Spinal cord (tissue), 10 donors: ENCODE results near the gene REV3L. TPM values are rescaled to one million over a fixed set of nuclear protein-coding genes. Genes with fewer than 3 reads are reported as not detected.
A peak's percentile ranks its signal among the peaks of the same experiment; 100 is the strongest.
"Not testable (repeated sequence)": the region's sequence is repeated elsewhere in the genome, so short reads cannot be mapped to it uniquely, and the experiment has no call there.

Source experiments
- DNase-seq, 6 donors: peaks; one replicate each; pipeline versions ENCODE4 v3.0.0 to v3.0.0-alpha.2; 2013 to 2015; ENCODE audit warnings: low spot score in 6 of 6, low read depth in 4 of 6
- H3K27ac ChIP-seq: one replicate; pipeline ENCODE4 v1.5.1; 2013; ENCODE audit warnings: low read depth, low read length, control low read depth
- H3K27me3 ChIP-seq: one replicate; pipeline ENCODE4 v1.6.1; 2013; ENCODE audit warnings: low read length; ENCODE audit not compliant: control insufficient read depth, insufficient read depth
- H3K36me3 ChIP-seq: one replicate; pipeline ENCODE4 v1.6.1; 2013; ENCODE audit warnings: low read length; ENCODE audit not compliant: control insufficient read depth, insufficient read depth
- H3K4me1 ChIP-seq: one replicate; pipeline ENCODE4 v1.6.1; 2013; ENCODE audit warnings: low read length; ENCODE audit not compliant: control insufficient read depth, insufficient read depth
- H3K4me3 ChIP-seq: one replicate; pipeline ENCODE4 v1.5.1; 2013; ENCODE audit warnings: low read depth, low read length, control low read depth
- H3K9me3 ChIP-seq: one replicate; pipeline ENCODE4 v1.6.1; 2013; ENCODE audit warnings: low read length; ENCODE audit not compliant: control insufficient read depth, insufficient read depth
- WGBS: methylation state at CpG from one replicate; pipeline ENCODE4 v1.1.5; 2013; ENCODE audit warnings: missing lambda C conversion rate; ENCODE audit not compliant: insufficient coverage; 5-methylcytosine and 5-hydroxymethylcytosine counted together
- polyA plus RNA-seq, 2 donors: library from polyadenylated mRNA; unstranded; fragments of 120-200 nt; gene quantifications; one replicate each; pipeline ENCODE4 v1.2.1, GENCODE V29; 2013; ENCODE audit not compliant: insufficient read length in 2 of 2
- total RNA-seq, 2 donors: library from RNA; depleted of rRNA in 1 of 2; stranded (reverse); fragments of 120-200 nt in 1 of 2; fragments of >200 nt in 1 of 2; gene quantifications; one replicate each; pipeline versions ENCODE4 v1.2.3 to v1.2.4, GENCODE V29; 2013 to 2014
- donor health status: healthy.

The REV3L gene
- total and polyA plus RNA-seq, 4 donors: 62.0 to 120 (median 97.9) TPM

GRCh38 chr6:111265842-111266241 lies 217.2 kb downstream of the REV3L start:
- Histone ChIP-seq H3K27ac (no peak overlapping the region), H3K4me1 (peaks cover under 1% of the 10 kb centered on the region), H3K36me3 (peaks cover 8% of the 10 kb centered on the region), H3K27me3 (no peaks in the 10 kb centered on the region), H3K4me3 (no peak overlapping the region), H3K9me3 (no peaks in the 10 kb centered on the region)
- no peak for DNase-seq
- no CpG with 5 or more reads among the region's 6 CpGs for WGBS

- WGBS: no CpG with 5 or more reads among the region's 4 CpGs
- no peak for DNase-seq
- H3K9me3 ChIP-seq: no peaks in the 10 kb centered on the region
- H3K4me3 ChIP-seq: no peak overlapping the region
- no peak overlapping the region for H3K27ac ChIP-seq
- peaks cover 17% of the 10 kb centered on the region for H3K4me1 ChIP-seq
- H3K36me3 ChIP-seq: peaks cover 6% of the 10 kb centered on the region
- H3K27me3 ChIP-seq: no peaks in the 10 kb centered on the region
Measured at GRCh38 chr6:111263837-111264236, 219.2 kb downstream of the REV3L start.

- Histone ChIP-seq H3K27me3 (peaks cover 6% of the 10 kb centered on the region), H3K9me3 (no peaks in the 10 kb centered on the region), H3K4me3 (no peak overlapping the region), H3K27ac (no peak overlapping the region), H3K36me3 (peaks cover 3% of the 10 kb centered on the region), H3K4me1 (peaks cover 19% of the 10 kb centered on the region)
- no peak for DNase-seq
- 93% methylated on average over 7 of the region's 12 CpGs for WGBS
Measured at GRCh38 chr6:111260570-111261298, 222.3 kb downstream of the REV3L start.

- DNase-seq: peak; percentile 97 to 100 (median 99)
- Histone ChIP-seq H3K4me1 (peaks cover 19% of the 10 kb centered on the region), H3K36me3 (peaks cover 3% of the 10 kb centered on the region), H3K27me3 (peaks cover 10% of the 10 kb centered on the region), H3K4me3 (peak overlapping the region; percentile 96), H3K27ac (peak overlapping the region; percentile 94), H3K9me3 (no peaks in the 10 kb centered on the region)
- WGBS: under 1% methylated on average over 59 of the region's 59 CpGs
Measured at GRCh38 chr6:111259089-111259831, 223.8 kb downstream of the REV3L start.

- Histone ChIP-seq H3K27ac (peak overlapping the region; percentile 94), H3K4me1 (peaks cover 19% of the 10 kb centered on the region)
- 7% methylated on average over 9 of the region's 18 CpGs for WGBS
Measured at GRCh38 chr6:111258615-111259088, 224.4 kb downstream of the REV3L start.

GRCh38 chr6:111258010-111258409 lies 225.0 kb downstream of the REV3L start:
- Histone ChIP-seq H3K27ac (no peak overlapping the region), H3K27me3 (peaks cover 14% of the 10 kb centered on the region), H3K4me1 (peaks cover 19% of the 10 kb centered on the region), H3K36me3 (peaks cover 3% of the 10 kb centered on the region), H3K9me3 (no peaks in the 10 kb centered on the region), H3K4me3 (no peak overlapping the region)
- no peak for DNase-seq
- WGBS: 100% methylated on average over 3 of the region's 13 CpGs

More at GRCh38 chr6:111258615-111259088, 224.4 kb downstream of the REV3L start:
- H3K27me3 ChIP-seq: peaks cover 14% of the 10 kb centered on the region
- peaks cover 3% of the 10 kb centered on the region for H3K36me3 ChIP-seq
- peak overlapping the region; percentile 96 for H3K4me3 ChIP-seq
- no peaks in the 10 kb centered on the region for H3K9me3 ChIP-seq
- DNase-seq: no peak

- Histone ChIP-seq H3K4me1 (peaks cover 19% of the 10 kb centered on the region), H3K36me3 (no peaks in the 10 kb centered on the region), H3K4me3 (no peak overlapping the region), H3K9me3 (no peaks in the 10 kb centered on the region), H3K27ac (no peak overlapping the region), H3K27me3 (peaks cover 14% of the 10 kb centered on the region)
- DNase-seq: peak in 1 of 6 donors; percentile 54
Measured at GRCh38 chr6:111256646-111257045, 226.4 kb downstream of the REV3L start.

GRCh38 chr6:111255838-111256237 lies 227.2 kb downstream of the REV3L start:
- no CpG with 5 or more reads among the region's 2 CpGs for WGBS
- H3K27ac ChIP-seq, H3K9me3 ChIP-seq, H3K4me3 ChIP-seq, H3K36me3 ChIP-seq, DNase-seq: not testable (repeated sequence)
- Histone ChIP-seq H3K27me3 (peaks cover 14% of the 10 kb centered on the region), H3K4me1 (peaks cover 18% of the 10 kb centered on the region)

- no peak for DNase-seq
- H3K4me1 ChIP-seq: peaks cover 8% of the 10 kb centered on the region
- H3K9me3 ChIP-seq: no peaks in the 10 kb centered on the region
- H3K27ac ChIP-seq: no peak overlapping the region
- H3K36me3 ChIP-seq: no peaks in the 10 kb centered on the region
- H3K4me3 ChIP-seq: no peak overlapping the region
- WGBS: 84% methylated on average over 5 of the region's 6 CpGs
- peaks cover 14% of the 10 kb centered on the region for H3K27me3 ChIP-seq
Measured at GRCh38 chr6:111254779-111255166, 228.2 kb downstream of the REV3L start.
